Endothelial cell of umbilical vein (primary cell): ENCODE measurements around the gene EPS8. TPM values are rescaled to one million over a fixed set of nuclear protein-coding genes. Genes with fewer than 3 reads are reported as not detected.

Experiments
- BruUV-seq: library from RNA; stranded (reverse); fragments of 400-500 nt; replicated peaks from 2 replicates; lab custom pipeline; 2021; lab: Mats Ljungman, UMichigan
- CTCF ChIA-PET: fragments of 300-600, 350-600 bp; sonication (Branson Sonifier 250); formaldehyde crosslinking; loops from one replicate; lab custom pipeline; 2021; ENCODE audit warnings: antibody characterized with exemption, inconsistent platforms; lab: Charles Lee
- POLR2A ChIA-PET: fragments of 300-600, 350-600 bp; sonication (Branson Sonifier 250); formaldehyde crosslinking; loops from one replicate; lab custom pipeline; 2021; ENCODE audit warnings: antibody characterized with exemption, inconsistent platforms; lab: Charles Lee
- DNase-seq: peaks from one replicate; pipeline ENCODE4 v3.0.0-alpha.2; 2011; ENCODE audit warnings: low read depth, low spot score
- FAIRE-seq: peaks from 2 replicates; lab custom pipeline; 2011; peaks lifted over from hg19 to GRCh38; lab: Jason Lieb, UNC
- H2AFZ ChIP-seq: 2 replicates; pipeline ENCODE4 v1.6.0; 2012; ENCODE audit warnings: low read depth, low read length, control low read depth, inconsistent platforms
- H3K27ac ChIP-seq: 2 replicates; pipeline ENCODE4 v1.5.1; 2011; ENCODE audit warnings: low read depth, mild to moderate bottlenecking, control low read depth, low read length, moderate library complexity; ENCODE audit not compliant: insufficient read depth
- H3K27me3 ChIP-seq, 2 experiments: 2 replicates each; pipeline versions ENCODE4 v1.6.0 to v1.6.1; 2011; ENCODE audit warnings: low read length in 2 of 2, mixed read lengths in 1 of 2; ENCODE audit not compliant: control insufficient read depth in 2 of 2, insufficient read depth in 2 of 2
- H3K36me3 ChIP-seq, 2 experiments: 2 replicates in 1 of 2; 3 replicates in 1 of 2; pipeline ENCODE4 v1.5.1; 2011; ENCODE audit warnings: low read length in 2 of 2, mild to moderate bottlenecking in 1 of 2, moderate library complexity in 1 of 2; ENCODE audit not compliant: control insufficient read depth in 2 of 2, insufficient read depth in 2 of 2; ENCODE audit errors: extremely low read depth in 1 of 2
- H3K4me1 ChIP-seq: 3 replicates; pipeline ENCODE4 v1.5.1; 2011; ENCODE audit warnings: mild to moderate bottlenecking, low read length; ENCODE audit not compliant: control insufficient read depth, insufficient read depth; ENCODE audit errors: extremely low read depth
- H3K4me2 ChIP-seq: 2 replicates; pipeline ENCODE4 v1.6.1; 2011; ENCODE audit warnings: low read length, control low read depth, mixed read lengths; ENCODE audit not compliant: insufficient read depth
- H3K4me3 ChIP-seq, 3 experiments: fragments of 200-600 bp in 1 of 3; sonication (generic), shearing (Covaris generic) in 1 of 3; replicated peaks in 1 of 3; 2 replicates each; pipeline ENCODE4 v1.5.1; 2011 to 2016; ENCODE audit warnings: control low read depth in 3 of 3, low read length in 3 of 3, mild to moderate bottlenecking in 2 of 3, inconsistent platforms in 1 of 3, low read depth in 1 of 3, moderate library complexity in 1 of 3; ENCODE audit not compliant: insufficient read depth in 1 of 3
- H3K79me2 ChIP-seq: 2 replicates; pipeline ENCODE4 v1.6.0; 2012; ENCODE audit warnings: low read length, inconsistent platforms; ENCODE audit not compliant: control insufficient read depth, insufficient read depth
- H3K9ac ChIP-seq: replicated peaks from 2 replicates; pipeline ENCODE3; 2011; ENCODE audit warnings: low read length, control low read depth; ENCODE audit not compliant: insufficient read depth; ENCODE audit errors: extremely low read depth
- H3K9me1 ChIP-seq: replicated peaks from 3 replicates; pipeline ENCODE4 v1.6.0; 2011; ENCODE audit warnings: mild to moderate bottlenecking, low read length; ENCODE audit not compliant: control insufficient read depth, insufficient read depth; ENCODE audit errors: extremely low read depth
- H3K9me3 ChIP-seq: replicated peaks from 2 replicates; pipeline ENCODE4 v1.5.1; 2012; ENCODE audit warnings: low read length, inconsistent platforms; ENCODE audit not compliant: control insufficient read depth, insufficient read depth
- H4K20me1 ChIP-seq: replicated peaks from 2 replicates; pipeline ENCODE3; 2011; ENCODE audit warnings: mild to moderate bottlenecking, low read length; ENCODE audit not compliant: control insufficient read depth, insufficient read depth; ENCODE audit errors: extremely low read depth
- EZH2 ChIP-seq: IDR thresholded peaks from 2 replicates; pipeline ENCODE4 v1.6.1; 2012; ENCODE audit warnings: borderline replicate concordance, low read depth, mild to moderate bottlenecking, moderate library complexity, low read length, inconsistent platforms; ENCODE audit not compliant: severe bottlenecking
- FOS ChIP-seq: IDR thresholded peaks from 2 replicates; pipeline ENCODE4 v1.6.1; 2011; ENCODE audit warnings: mild to moderate bottlenecking, low read length, moderate library complexity, borderline replicate concordance; ENCODE audit not compliant: insufficient read depth
- GATA2 ChIP-seq: IDR thresholded peaks from 2 replicates; pipeline ENCODE4 v1.7.0; 2011; ENCODE audit warnings: low read depth, mild to moderate bottlenecking, moderate library complexity, mixed read lengths, low read length; ENCODE audit not compliant: insufficient read length, insufficient read depth
- JUN ChIP-seq: IDR thresholded peaks from 2 replicates; pipeline ENCODE4 v1.6.1; 2011; ENCODE audit warnings: borderline replicate concordance, low read depth; ENCODE audit not compliant: insufficient read length, insufficient read depth
- MYC ChIP-seq: IDR thresholded peaks from one replicate; pipeline ENCODE4 v1.6.1; 2011; ENCODE audit warnings: mild to moderate bottlenecking, low read depth, low read length
- POLR2A ChIP-seq: IDR thresholded peaks from 2 replicates; pipeline ENCODE4 v1.6.1; 2012; ENCODE audit warnings: low read depth, mild to moderate bottlenecking, control low read depth, low read length
- POLR2AphosphoS5 ChIP-seq: IDR thresholded peaks from 2 replicates; pipeline ENCODE4 v1.6.1; 2012; ENCODE audit warnings: low read depth, mild to moderate bottlenecking, control low read depth, low read length, moderate library complexity; ENCODE audit not compliant: insufficient read depth
- dilution Hi-C: fragments of 300-500 bp; cut with MboI; formaldehyde crosslinking; loops from one replicate; pipeline ENCODE4 v1.15.0; 2019; ENCODE audit warnings: low sequenced_read_pairs; ENCODE audit not compliant: extremely low pct_ligation_motif_present
- intact Hi-C: fragments of 100-400 bp; cut with micrococcal nuclease; formaldehyde crosslinking; loops from one replicate; pipeline ENCODE4 v1.10.0; 2022
- polyA plus RNA-seq, 4 experiments: library from polyadenylated mRNA; depleted of rRNA in 3 of 4; stranded (reverse) in 3 of 4; unstranded in 1 of 4; fragments of >200 nt; gene quantifications; 2 replicates each; pipeline versions ENCODE4 v1.2.1 to v1.2.3, GENCODE V29; 2011 to 2012; ENCODE audit warnings: missing spikeins in 1 of 4
- total RNA-seq: library from RNA; stranded (reverse); gene quantifications from 2 replicates; pipeline ENCODE4 v1.2.3, GENCODE V29; 2021
- TF ChIP-seq, protein P1 (sequence below): IDR thresholded peaks from 2 replicates; pipeline ENCODE4 v1.6.1; 2011; ENCODE audit not compliant: insufficient read depth, insufficient read length
- TF ChIP-seq, protein P2 (sequence below), 2 donors: IDR thresholded peaks; 1 replicate in 1 of 2; 2 replicates in 1 of 2; pipeline ENCODE4 v1.5.1; 2011; ENCODE audit warnings: low read length in 2 of 2, mild to moderate bottlenecking in 2 of 2, moderate library complexity in 2 of 2, control low read depth in 1 of 2, inconsistent platforms in 1 of 2, low read depth in 1 of 2; ENCODE audit not compliant: insufficient read depth in 1 of 2; ENCODE audit errors: extremely low read depth in 1 of 2

The EPS8 gene
- total and polyA plus RNA-seq, 2 donors (not counting 3 experiments of a cell fraction or from before 2014, with no cell fraction given): 8.4 to 11.9 TPM

DNA sequence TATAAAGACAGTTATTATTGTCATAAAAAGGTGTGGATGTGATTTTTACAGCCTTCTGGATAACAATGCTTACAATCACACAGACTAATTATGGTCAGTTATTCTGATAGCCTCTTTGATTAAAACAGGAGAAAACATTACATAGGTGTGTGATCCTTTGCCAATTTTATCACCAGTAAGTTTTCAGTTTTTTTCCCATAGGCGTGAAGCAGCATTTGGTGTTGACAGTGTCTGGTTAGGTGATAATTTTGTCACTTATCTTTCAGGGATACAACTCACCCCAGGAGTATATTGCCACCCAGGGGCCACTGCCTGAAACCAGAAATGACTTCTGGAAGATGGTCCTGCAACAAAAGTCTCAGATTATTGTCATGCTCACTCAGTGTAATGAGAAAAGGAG is 208.8 kb downstream of the EPS8 start:
- Histone ChIP-seq H3K9me1 (no peaks in the 10 kb centered on the region), H3K27me3 (peaks cover 0 to 2% of the 10 kb centered on the region in 2 experiments), H3K4me2 (no peak overlapping the region), H3K9ac (no peak overlapping the region), H3K4me1 (no peaks in the 10 kb centered on the region), H3K4me3 (no peak overlapping the region), H3K79me2 (no peaks in the 10 kb centered on the region), H3K36me3 (no peaks in the 10 kb centered on the region), H4K20me1 (no peaks in the 10 kb centered on the region), H3K27ac (no peak overlapping the region), H2AFZ (no peak overlapping the region), H3K9me3 (no peaks in the 10 kb centered on the region)
- intact Hi-C loops: no loop called here
- BruUV-seq: no TSS peak
- no peak for DNase-seq
- ChIA-PET CTCF (interaction anchor here (8.9 kb wide), 1 partner anchor 48 kb away, joined by 202 read pairs; no protein-coding TSS in a partner anchor), POLR2A (no interaction called here)
- FAIRE-seq: no peak
- TF ChIP-seq, protein P1, sequence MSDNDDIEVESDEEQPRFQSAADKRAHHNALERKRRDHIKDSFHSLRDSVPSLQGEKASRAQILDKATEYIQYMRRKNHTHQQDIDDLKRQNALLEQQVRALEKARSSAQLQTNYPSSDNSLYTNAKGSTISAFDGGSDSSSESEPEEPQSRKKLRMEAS: no peak
- TF ChIP-seq GATA2: no peak
- TF ChIP-seq MYC: no peak
- TF ChIP-seq EZH2: no peak
- TF ChIP-seq FOS: no peak
- TF ChIP-seq POLR2AphosphoS5: no peak
- TF ChIP-seq POLR2A: no peak
- TF ChIP-seq, protein P2, sequence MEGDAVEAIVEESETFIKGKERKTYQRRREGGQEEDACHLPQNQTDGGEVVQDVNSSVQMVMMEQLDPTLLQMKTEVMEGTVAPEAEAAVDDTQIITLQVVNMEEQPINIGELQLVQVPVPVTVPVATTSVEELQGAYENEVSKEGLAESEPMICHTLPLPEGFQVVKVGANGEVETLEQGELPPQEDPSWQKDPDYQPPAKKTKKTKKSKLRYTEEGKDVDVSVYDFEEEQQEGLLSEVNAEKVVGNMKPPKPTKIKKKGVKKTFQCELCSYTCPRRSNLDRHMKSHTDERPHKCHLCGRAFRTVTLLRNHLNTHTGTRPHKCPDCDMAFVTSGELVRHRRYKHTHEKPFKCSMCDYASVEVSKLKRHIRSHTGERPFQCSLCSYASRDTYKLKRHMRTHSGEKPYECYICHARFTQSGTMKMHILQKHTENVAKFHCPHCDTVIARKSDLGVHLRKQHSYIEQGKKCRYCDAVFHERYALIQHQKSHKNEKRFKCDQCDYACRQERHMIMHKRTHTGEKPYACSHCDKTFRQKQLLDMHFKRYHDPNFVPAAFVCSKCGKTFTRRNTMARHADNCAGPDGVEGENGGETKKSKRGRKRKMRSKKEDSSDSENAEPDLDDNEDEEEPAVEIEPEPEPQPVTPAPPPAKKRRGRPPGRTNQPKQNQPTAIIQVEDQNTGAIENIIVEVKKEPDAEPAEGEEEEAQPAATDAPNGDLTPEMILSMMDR (IDR thresholded peaks at IDR 0.05; ENCODE audit: extremely low read depth in 1 of 2, insufficient read depth in 1 of 2, low read depth in 1 of 2, low read length in 2 of 2): no peak
- TF ChIP-seq JUN: no peak
- dilution Hi-C loops: no loop called here
